Articular chondrocyte of knee joint (primary cell): ENCODE data around the gene KCTD20. TPM values are rescaled to one million over a fixed set of nuclear protein-coding genes. Genes with fewer than 3 reads are reported as not detected.

Source experiments
- small RNA-seq: library from RNA; depleted of rRNA; stranded (forward); fragments of <200 nt; gene quantifications from one replicate; pipeline ENCODE3, GENCODE V24; 2012
- total RNA-seq: library from RNA; depleted of rRNA; stranded (reverse); fragments of >200 nt; gene quantifications from 2 replicates; pipeline ENCODE4 v1.2.3, GENCODE V29; 2012

KCTD20 gene
- 165 and 257 TPM in 2 replicates for total RNA-seq

DNA sequence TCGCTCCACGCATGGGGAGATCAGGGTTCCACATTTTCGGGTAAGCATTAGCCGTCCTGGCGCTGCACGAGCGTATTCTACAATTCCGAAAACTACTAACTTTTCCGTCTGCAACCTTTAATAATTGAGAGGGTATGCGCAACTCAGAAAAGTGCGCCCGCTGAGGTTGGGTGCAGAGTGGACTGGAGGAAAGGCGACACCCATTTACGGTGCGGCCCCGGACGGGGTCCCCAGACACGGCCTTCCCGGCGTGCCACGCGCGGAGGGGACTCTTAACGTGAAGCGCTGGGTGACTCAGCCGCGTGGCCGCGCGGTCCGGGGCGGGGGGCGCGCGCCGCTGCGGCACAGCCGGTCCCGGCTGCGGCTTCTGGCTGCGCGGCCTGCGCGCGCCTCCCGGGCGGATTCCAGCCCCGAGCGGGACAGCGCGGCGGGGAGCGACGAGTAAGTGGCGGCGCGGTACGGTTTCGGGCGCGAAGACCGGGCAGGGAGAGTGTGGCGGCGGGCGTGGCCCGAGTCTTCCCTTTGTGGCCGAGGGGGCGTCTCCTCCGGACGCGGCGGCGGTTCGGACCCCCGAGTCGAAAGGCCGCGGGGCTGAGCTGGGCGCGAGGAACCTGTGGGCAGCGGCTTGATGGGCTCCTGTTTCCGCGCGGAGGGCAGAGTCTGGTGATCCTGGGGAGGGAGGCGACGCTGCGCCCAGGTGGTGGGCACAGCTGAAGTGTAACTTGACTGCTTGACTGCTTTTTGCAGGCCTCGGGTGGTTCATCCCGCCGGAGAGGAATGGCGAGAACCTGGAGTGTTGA is at the start of gene KCTD20, which contains the start of gene PXT1:
Gene KCTD20 (plus strand): TSS at position 330 of the 800 bp plus-strand sequence. CDS start 27,098 bp downstream, outside the sequence.
Gene PXT1 (minus strand): TSS at position 184 of the 800 bp plus-strand sequence. CDS start 16,772 bp downstream, outside the sequence.

Small RNAs within 50 kb of the gene (small RNA-seq; reads per million reads assigned to genes)
- gene RN7SL502P = not detected

Other genes with a start within 250 kb of the KCTD20 start
- gene BRPF3, start 246.3 kb upstream of the KCTD20 start, total RNA-seq = 14.5 and 19.2 TPM in 2 replicates
- gene PNPLA1, start 172.9 kb upstream of the KCTD20 start, total RNA-seq = 0.22 TPM in 1 of 2 replicates, not detected in the other
- gene BNIP5, start 106.1 kb upstream of the KCTD20 start, total RNA-seq = not detected in 2 replicates
- 3.8 and 6.7 TPM in 2 replicates for gene ETV7, start 55.3 kb upstream of the KCTD20 start, total RNA-seq
- 0.13 TPM in 1 of 2 replicates, not detected in the other for gene PXT1, start 146 bp upstream of the KCTD20 start, total RNA-seq
- 41.3 and 55.6 TPM in 2 replicates for gene STK38, start 104.5 kb downstream of the KCTD20 start, total RNA-seq
- 277 and 466 TPM in 2 replicates for gene SRSF3, start 151.4 kb downstream of the KCTD20 start, total RNA-seq
- 179 and 284 TPM in 2 replicates for gene CDKN1A, start 235.7 kb downstream of the KCTD20 start, total RNA-seq